T-helper 17 cell (primary cell): ENCODE data around the gene MCIDAS. TPM values are rescaled to one million over a fixed set of nuclear protein-coding genes. Genes with fewer than 3 reads are reported as not detected.
A peak's percentile ranks its signal among the peaks of the same experiment; 100 is the strongest.

Experiments
- ATAC-seq: fragments of 150-1000 bp; cut with Tn5 transposase; 2 replicates; pipeline ENCODE4 v1.10.0; 2021; ENCODE audit warnings: mild to moderate bottlenecking, moderate library complexity
- DNase-seq, 3 donors: peaks; one replicate each; pipeline versions ENCODE4 v3.0.0 to v3.0.0-alpha.2; 2020 to 2021
- H3K9me3 ChIP-seq: one replicate; pipeline ENCODE4 v1.7.0; 2013; ENCODE audit warnings: low read length, mild to moderate bottlenecking; ENCODE audit not compliant: control insufficient read depth, poor library complexity, severe bottlenecking
- H3K27ac Mint-ChIP-seq: one replicate; pipeline ENCODE4 v1.8.0; 2022; ENCODE audit warnings: mild to moderate bottlenecking, moderate library complexity, mixed read lengths
- H3K27me3 Mint-ChIP-seq: one replicate; pipeline ENCODE4 v1.8.0; 2022; ENCODE audit warnings: mixed read lengths
- H3K36me3 Mint-ChIP-seq: one replicate; pipeline ENCODE4 v1.8.0; 2022; ENCODE audit warnings: low read depth, mixed read lengths
- H3K4me1 Mint-ChIP-seq: one replicate; pipeline ENCODE4 v1.8.0; 2022; ENCODE audit warnings: mild to moderate bottlenecking, mixed read lengths
- H3K4me3 Mint-ChIP-seq: one replicate; pipeline ENCODE4 v1.8.0; 2022; ENCODE audit warnings: mild to moderate bottlenecking, moderate library complexity, mixed read lengths
- total RNA-seq, 4 donors: library from RNA in 2 of 4; stranded (reverse) in 2 of 4; gene quantifications; one replicate each; pipeline ENCODE4 v1.2.3 and lab custom pipeline; 2022 to 2026

Gene MCIDAS
- total RNA-seq, 2 donors from 2014 or later: not detected

DNA sequence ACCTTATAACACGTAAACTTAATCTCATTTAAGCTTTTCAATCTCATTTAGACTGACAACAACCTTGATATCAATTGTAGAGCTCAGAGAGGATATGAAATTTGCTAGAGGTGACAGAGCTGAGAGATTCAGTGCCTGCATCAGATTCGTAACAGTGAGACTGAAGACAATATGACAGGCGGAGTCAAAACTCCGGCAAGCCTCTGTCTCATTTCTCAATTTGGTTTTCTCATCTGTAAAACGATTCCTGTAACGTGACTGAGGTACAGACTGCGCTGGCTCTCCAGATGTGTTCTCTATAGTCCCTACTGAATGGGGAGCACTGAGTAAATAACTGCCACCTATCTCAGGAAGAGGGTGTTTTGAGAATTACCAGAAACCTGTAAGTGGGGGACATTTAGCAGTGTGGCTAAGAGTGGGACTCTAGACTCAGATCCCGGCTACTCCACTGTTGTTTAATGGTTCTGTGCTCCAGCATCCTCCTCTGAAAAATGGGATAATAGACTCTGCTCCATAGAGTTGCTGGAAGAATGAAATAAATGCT is 3.0 kb upstream of the MCIDAS start:
- H3K36me3 Mint-ChIP-seq: peaks cover 6% of the 10 kb centered on the region
- no peaks in the 10 kb centered on the region for H3K9me3 ChIP-seq
- H3K27me3 Mint-ChIP-seq: peaks cover 80% of the 10 kb centered on the region
- no peak for DNase-seq
- no peak for ATAC-seq
- peak overlapping the region; percentile 27 for H3K27ac Mint-ChIP-seq
- H3K4me1 Mint-ChIP-seq: peaks cover 24% of the 10 kb centered on the region
- no peak overlapping the region for H3K4me3 Mint-ChIP-seq

DNA sequence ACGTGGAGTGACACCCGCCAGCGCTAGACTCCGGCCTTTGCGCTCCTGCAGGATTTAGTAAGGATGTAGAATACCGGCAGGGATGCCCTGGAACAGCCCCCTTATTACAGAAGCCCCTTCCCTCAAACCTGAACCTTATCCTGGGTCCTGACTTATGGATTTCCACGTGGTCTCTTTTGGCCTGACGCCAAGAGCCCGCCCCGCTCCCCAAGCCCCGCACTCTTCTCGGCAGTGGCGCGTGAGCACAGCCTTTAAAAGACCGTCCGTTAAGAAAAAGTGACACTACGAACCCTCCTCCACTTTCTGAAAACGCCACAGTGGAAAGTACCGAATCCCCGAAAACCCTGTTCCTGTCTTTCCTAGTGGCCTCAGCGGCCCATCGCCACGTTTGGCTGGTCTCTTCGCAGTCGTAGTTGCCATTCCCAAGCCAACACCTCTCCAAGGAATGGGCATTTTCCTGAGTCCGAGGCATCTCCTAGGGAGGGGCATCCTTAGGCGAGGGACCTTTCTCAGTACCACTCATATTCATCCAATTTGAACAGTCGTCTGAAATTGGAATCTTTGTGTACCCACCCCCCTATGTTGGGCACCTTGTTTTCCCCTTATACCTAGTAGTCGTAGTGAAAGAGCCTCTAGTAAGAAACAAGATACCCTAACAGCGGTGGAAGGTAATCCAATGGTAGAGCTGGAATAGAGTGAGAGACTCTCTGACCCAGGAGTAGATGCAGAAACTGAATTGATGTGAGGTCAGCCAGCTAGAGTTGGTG is 732 bp upstream of the MCIDAS start:
- peak overlapping the region; percentile 88 for H3K4me3 Mint-ChIP-seq
- peaks cover 26% of the 10 kb centered on the region for H3K4me1 Mint-ChIP-seq
- no peak for DNase-seq
- no peak for ATAC-seq
- H3K36me3 Mint-ChIP-seq: peaks cover 6% of the 10 kb centered on the region
- H3K27me3 Mint-ChIP-seq: peaks cover 90% of the 10 kb centered on the region
- H3K27ac Mint-ChIP-seq: peak overlapping the region; percentile 43
- H3K9me3 ChIP-seq: no peaks in the 10 kb centered on the region

- H3K9me3 ChIP-seq: no peaks in the 10 kb centered on the region
- H3K27ac Mint-ChIP-seq: no peak overlapping the region
- ATAC-seq (peak; percentile 57), DNase-seq (no peak)
- peaks cover under 1% of the 10 kb centered on the region for H3K36me3 Mint-ChIP-seq
- H3K4me3 Mint-ChIP-seq: peak overlapping the region; percentile 83
- H3K27me3 Mint-ChIP-seq: peaks cover 87% of the 10 kb centered on the region
- H3K4me1 Mint-ChIP-seq: peaks cover 25% of the 10 kb centered on the region
These were observed 835 bp downstream of the MCIDAS start for GRCh38 chr5:55226027-55226933.

DNA sequence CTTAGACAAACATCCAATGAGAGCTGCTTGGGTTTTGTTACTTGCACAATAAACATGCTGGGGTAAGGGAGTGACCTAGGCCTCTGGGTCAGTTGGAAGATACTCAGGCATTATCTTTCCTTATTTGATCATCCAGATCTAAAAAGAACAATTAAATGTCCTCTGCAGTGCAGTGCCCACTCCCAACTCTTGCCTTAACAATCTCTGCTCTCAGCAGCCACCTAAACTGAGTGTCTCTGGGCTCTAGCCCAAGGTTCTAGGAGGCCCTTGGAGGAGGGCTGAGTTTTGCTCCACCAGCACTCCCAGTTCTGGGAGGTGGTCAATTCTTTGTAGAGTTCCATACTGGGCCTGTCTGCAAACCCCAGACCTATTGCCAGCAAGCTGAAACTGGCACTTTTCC is 1.8 kb downstream of the MCIDAS start:
- H3K27ac Mint-ChIP-seq: no peak overlapping the region
- H3K9me3 ChIP-seq: no peaks in the 10 kb centered on the region
- H3K27me3 Mint-ChIP-seq: peaks cover 87% of the 10 kb centered on the region
- peaks cover 29% of the 10 kb centered on the region for H3K4me1 Mint-ChIP-seq
- DNase-seq: no peak
- no peak for ATAC-seq
- H3K4me3 Mint-ChIP-seq: peak overlapping the region; percentile 83
- H3K36me3 Mint-ChIP-seq: peaks cover 2% of the 10 kb centered on the region

DNA sequence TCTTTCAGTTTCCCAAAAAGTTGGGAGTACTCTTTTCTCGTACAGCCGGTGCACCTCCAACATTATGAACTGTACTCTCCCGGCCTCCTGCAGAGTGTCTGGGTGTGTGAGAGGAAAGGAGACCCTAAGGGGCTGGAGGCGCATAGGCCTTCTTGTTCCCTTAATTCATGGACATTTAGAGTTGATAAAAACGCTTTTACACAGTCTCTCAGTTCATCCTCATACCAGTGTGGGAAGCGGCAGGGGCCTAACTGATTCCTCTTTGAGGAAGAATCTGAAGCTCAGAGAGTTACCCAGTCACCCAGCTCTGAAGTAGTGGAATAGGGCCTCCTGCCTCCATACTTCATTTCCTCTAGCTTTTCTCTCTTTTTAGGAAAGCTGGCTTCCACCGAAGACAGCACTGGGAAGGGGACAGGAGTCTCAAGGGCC is 3.3 kb downstream of the MCIDAS start:
- Mint-ChIP-seq H3K4me1 (peaks cover 31% of the 10 kb centered on the region), H3K27me3 (peaks cover 84% of the 10 kb centered on the region), H3K36me3 (peaks cover 2% of the 10 kb centered on the region), H3K27ac (peak overlapping the region; percentile 51), H3K4me3 (peak overlapping the region; percentile 69)
- ATAC-seq (no peak), DNase-seq (no peak)
- H3K9me3 ChIP-seq: no peaks in the 10 kb centered on the region

DNA sequence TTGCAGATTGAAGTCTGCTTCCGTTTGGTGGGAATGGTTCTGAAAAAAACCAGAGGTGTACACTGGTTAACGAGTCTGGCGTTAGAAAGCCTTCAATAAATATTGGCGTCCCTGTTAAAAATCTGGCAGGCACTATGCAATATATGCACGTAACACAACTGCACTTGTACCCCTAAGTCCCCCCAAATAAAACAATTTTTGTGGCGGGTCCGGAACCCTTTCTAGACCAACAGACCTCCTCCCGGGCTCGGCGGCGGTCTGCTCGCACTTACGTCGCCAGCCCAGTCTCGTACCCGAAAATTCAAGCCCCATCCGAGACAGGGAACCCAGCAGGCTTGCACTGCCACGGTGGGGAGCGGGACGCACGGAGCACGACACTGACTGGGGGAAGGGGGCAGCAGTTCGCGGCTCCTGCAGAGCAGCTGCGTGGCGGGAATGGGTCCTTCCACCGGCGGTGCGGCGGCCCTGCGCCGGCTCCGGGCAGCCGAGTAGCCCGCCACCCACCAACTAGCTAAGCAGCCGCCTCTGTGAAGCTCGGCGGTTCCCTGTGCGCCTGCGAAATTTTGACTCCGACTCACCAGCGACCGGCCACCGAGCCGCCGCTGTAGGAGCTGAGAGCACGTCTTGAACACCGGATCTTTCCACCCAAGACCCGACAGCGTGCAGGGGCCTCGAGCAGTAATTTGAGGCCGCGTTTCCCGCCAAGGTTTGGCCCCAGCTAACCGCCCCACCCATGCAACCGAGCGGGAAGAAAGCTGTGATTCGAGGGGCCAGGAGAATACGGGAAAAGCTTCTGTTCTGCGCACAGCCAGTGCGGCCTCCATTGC is 3.9 kb downstream of the MCIDAS start:
- H3K4me3 Mint-ChIP-seq: peak overlapping the region; percentile 69
- no peaks in the 10 kb centered on the region for H3K9me3 ChIP-seq
- H3K4me1 Mint-ChIP-seq: peaks cover 29% of the 10 kb centered on the region
- DNase-seq: no peak
- no peak for ATAC-seq
- peaks cover 2% of the 10 kb centered on the region for H3K36me3 Mint-ChIP-seq
- H3K27me3 Mint-ChIP-seq: peaks cover 82% of the 10 kb centered on the region
- peak overlapping the region; percentile 51 for H3K27ac Mint-ChIP-seq

DNA sequence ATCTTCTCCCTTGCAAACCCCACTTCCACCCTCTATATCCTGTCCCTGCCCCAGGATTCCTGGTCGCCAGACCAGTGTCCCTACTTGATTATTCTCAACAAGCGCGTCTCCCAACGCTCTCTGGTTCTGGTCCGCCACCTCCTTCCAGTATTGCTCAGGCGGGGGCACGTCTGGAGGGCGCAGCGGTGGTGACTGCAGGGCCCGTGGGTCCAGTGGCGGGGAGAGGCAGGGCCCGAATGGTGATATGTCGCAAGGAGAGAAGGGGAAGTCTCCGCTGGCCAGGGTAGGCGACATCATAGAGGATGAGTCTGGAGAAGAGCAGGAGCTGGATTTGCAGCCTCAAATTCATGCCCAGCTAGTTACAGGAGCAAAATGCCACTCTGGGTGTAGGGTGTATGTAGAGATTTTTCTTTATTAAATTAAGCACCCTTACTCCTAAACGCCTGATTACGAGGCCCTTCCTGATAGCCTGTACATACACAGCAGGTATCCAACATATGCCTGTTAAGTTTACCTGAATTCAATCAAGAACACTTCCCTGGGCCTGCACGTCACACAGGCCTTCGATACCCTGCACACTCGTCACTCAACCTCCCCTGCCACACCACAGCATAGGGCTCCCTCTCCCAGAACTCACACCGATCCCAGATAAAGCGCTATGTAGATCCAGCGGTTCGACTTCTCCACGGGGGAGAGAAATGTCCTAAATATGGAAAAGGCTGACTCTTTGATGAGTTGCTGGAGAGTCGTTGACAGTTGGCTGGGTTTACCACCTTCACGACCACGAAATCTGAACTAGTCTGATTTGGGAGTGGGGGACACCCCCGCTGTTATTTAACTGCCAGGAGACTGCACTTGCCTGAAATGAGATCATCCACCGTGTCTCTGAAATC is 4.8 kb downstream of the MCIDAS start:
- H3K9me3 ChIP-seq: no peaks in the 10 kb centered on the region
- Mint-ChIP-seq H3K27ac (peak overlapping the region; percentile 27), H3K4me3 (peak overlapping the region; percentile 34), H3K36me3 (peaks cover 2% of the 10 kb centered on the region), H3K27me3 (peaks cover 81% of the 10 kb centered on the region), H3K4me1 (peaks cover 22% of the 10 kb centered on the region)
- DNase-seq (no peak), ATAC-seq (no peak)

DNA sequence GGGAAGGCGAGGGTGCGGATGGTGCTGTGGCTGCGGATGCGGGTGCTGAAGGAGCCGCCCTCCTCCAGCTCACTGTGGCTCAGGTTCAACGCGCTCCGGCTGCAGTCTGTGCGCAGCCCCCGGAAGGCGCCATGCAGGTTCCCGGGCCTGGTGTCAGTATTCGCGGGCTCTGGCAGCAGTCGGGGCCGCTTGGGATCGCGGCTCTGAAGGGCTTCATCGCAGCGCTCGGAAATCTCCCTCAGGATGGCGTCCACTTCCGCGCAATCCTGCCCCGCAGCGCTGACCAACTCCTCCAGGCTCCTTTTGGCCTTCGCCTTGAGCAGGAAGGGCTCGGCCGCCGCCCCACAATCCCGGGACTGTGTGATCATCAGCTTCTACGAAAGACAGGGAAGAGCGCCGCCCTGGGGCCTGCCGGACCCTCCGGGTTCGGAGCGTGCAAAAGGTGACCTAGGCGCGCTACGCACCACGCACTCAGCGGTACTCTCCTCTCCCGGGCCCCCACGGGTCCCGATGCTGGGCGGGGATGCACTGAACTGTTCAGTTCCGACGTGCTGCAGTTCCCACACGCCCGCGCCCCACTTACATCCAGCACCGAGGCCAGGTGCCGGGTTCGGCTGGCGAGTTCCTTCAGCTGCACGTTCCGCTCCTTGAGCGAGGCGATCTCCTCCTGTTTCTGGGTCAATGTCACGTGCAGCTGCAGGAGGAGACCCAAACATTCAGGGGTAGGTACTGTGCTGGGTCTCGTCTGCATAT is 6.5 kb downstream of the MCIDAS start:
- DNase-seq: no peak

DNA sequence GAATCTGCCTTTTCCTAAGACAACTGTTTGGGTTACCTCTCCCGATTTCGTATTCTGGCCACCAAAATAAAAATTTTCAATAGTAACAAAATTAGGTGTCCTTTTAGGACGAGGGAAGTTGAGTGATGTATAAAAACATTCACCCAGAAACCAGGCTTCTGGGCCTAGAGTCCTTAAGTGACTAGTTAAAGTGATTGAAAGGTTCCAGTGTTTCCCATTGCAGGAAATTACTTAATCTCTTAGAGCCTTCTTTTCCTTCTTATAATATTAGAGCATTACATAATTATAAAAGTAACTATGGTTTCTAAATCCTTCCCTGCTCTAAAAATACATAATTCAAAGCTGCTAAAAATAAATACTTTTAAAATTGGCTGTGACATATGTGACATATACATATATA is 7.3 kb downstream of the MCIDAS start:
- Mint-ChIP-seq H3K36me3 (peaks cover 2% of the 10 kb centered on the region), H3K4me1 (peaks cover 22% of the 10 kb centered on the region), H3K27me3 (peaks cover 71% of the 10 kb centered on the region), H3K27ac (no peak overlapping the region), H3K4me3 (peak overlapping the region; percentile 69)
- no peaks in the 10 kb centered on the region for H3K9me3 ChIP-seq
- DNase-seq (no peak), ATAC-seq (no peak)

More for the DNA sequence above, 6.5 kb downstream of the MCIDAS start:
- H3K9me3 ChIP-seq: no peaks in the 10 kb centered on the region
- peaks cover 80% of the 10 kb centered on the region for H3K27me3 Mint-ChIP-seq
- H3K27ac Mint-ChIP-seq: no peak overlapping the region
- peak; percentile 40 for ATAC-seq
- H3K36me3 Mint-ChIP-seq: peaks cover 2% of the 10 kb centered on the region
- peak overlapping the region; percentile 69 for H3K4me3 Mint-ChIP-seq
- H3K4me1 Mint-ChIP-seq: peaks cover 22% of the 10 kb centered on the region

- H3K4me1 Mint-ChIP-seq: peaks cover 22% of the 10 kb centered on the region
- H3K27me3 Mint-ChIP-seq: peaks cover 63% of the 10 kb centered on the region
These were observed 8.1 kb downstream of the MCIDAS start for GRCh38 chr5:55218967-55219366.

DNA sequence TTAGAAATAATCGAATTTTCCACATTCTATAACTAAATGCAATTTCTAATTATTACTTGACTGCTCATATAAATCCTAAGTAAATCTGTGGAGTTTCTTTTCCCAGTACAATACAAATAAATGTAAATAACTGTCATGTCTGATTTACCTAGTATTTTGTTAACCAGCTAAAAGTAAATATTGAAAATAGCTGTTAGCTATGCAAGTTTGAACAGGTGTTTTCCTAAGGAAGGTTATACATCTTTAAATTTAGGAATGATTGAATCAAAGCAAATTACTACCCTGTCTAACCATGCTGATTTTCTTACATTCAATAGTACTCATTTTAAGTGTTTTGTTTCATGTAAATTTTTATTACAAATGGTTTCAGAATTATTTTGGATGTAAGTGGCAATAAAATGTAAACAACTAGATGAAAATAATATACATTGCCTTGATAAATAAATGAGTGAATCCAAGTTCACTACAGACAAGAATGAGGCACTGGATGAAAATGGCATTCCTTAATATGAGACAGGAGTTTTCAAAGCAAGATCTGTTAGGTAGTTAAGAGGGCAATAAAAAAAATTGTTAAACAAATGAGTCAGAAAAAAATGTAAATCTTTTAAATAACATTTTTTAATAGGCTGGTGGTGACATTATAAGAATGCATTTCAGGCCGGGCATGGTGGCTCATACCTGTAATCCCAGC is 15.8 kb downstream of the MCIDAS start:
- no peaks in the 10 kb centered on the region for H3K36me3 Mint-ChIP-seq
- H3K9me3 ChIP-seq: no peaks in the 10 kb centered on the region
- no peak overlapping the region for H3K27ac Mint-ChIP-seq
- peaks cover 3% of the 10 kb centered on the region for H3K4me1 Mint-ChIP-seq
- DNase-seq: no peak
- no peak overlapping the region for H3K4me3 Mint-ChIP-seq
- H3K27me3 Mint-ChIP-seq: peaks cover 15% of the 10 kb centered on the region
- no peak for ATAC-seq

More at GRCh38 chr5:55218967-55219366, 8.1 kb downstream of the MCIDAS start:
- DNase-seq (no peak), ATAC-seq (no peak)
- Mint-ChIP-seq H3K36me3 (peaks cover 2% of the 10 kb centered on the region), H3K4me3 (no peak overlapping the region), H3K27ac (no peak overlapping the region)
- no peaks in the 10 kb centered on the region for H3K9me3 ChIP-seq
